HG03097 (cell line): ENCODE data around the gene USH1G.
"Not testable (repeated sequence)": the region's sequence is repeated elsewhere in the genome, so short reads cannot be mapped to it uniquely, and the experiment has no call there.

ENCODE experiments used
- ATAC-seq: cut with Tn5 transposase; IDR thresholded peaks from one replicate; pipeline ENCODE4 v1.9.1; 2021; ENCODE audit not compliant: unreplicated experiment, low FRiP score

Gene USH1G

DNA sequence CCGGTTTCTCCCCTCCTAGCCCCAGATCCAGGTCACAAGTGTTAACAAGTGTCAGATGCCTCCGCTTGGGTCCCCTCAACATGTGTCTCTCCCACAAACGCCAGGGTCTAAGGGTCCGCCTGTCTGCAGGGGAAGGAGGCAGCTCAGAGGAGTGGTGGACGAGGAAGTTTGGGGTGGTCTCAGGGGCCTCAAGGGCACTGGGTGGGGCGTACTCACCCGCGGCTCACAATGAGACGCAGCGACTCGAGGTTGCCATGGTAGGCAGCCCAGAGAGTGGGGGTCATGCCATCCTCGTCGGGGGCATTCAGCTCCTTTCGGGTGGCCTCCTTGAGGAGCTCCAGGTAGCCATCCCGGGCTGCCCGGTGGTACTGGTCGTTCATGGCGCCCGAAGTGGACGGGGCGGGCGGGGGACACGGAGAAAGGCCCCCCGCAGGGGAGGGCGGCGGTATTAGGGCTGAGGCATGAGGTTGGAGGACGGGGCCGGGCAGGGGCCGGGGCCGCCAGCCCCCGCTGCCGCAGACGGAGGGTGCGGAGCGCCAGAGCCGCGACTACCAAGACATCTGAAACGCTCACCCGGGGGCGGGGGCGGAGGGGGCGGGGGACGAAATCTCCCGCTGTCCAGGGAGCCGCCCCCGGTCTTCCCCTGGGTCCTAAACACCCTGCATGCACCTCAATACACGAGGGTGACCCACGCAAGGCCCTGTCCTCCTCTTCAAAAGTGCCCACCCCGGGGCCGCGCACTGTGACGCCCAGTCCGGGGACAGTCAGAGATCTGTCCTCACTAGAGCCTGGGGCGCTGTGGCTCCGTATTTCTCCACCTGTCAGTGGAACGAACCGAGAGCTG is at the start of gene USH1G:
USH1G (minus strand) TSS at position 562 of the 844 bp plus-strand sequence; CDS start at position 380, 182 bp downstream.
- no peak for ATAC-seq

DNA sequence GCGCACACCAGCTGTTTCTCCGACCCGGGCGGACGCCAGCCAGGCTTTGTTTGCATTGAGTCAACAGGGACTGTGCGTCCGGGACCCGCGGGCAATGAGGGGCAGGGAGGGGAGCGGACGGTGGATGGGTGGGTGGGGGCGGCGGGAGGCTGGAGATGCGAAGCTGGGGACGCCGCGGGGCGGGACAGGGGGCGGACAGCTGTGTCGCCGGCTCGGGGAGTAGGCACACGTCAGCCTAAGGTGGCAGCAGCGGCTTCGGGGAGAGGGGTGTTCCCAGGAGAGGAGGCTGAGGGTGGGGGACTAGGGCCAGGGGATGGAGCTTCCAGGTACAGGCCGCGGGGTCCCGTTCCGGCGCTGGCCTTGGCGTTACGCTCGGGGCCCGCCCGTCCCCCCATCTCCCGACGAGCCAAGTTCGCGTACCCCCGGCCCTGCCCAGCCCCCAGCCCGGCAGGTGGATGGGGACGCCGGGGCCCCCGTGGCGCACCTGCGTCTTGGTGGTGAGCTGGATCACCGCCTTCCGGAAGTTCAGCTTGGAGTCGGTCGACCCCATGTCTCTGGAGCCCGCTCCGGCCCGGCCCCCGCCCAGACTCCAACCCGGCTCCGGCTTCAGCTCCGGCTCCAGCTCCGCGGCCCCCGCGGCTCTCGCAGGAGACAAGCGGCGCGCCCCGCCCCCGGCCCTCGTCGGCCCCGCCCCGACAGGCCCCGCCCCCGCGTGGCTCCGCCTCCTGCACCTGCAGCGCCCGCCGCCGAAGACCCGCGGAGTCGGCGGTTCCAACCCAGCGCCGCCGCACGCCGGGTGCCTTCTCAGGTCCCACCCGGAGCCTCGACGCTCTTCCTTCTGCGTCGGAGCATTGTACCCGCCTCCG is 49.3 kb upstream of the USH1G start, which contains the start of gene HID1:
HID1 (minus strand) TSS at position 653 of the 866 bp plus-strand sequence; CDS start at position 550, 103 bp downstream.
- ATAC-seq, result no peak

DNA sequence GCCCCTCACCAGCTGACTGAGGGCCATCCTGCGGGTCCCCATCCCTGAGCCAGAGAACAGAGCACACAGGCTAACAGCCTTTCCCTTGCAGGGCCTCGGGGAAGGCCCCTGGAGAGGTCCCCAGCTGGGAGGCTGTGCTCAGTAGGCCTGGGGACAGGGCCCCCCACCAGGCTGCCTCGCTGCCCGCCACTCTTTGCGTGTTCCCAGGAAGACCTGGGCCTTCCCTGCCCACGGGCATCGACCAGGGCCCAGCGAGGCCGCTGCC is 48.7 kb upstream of the USH1G start:
- no peak for ATAC-seq

DNA sequence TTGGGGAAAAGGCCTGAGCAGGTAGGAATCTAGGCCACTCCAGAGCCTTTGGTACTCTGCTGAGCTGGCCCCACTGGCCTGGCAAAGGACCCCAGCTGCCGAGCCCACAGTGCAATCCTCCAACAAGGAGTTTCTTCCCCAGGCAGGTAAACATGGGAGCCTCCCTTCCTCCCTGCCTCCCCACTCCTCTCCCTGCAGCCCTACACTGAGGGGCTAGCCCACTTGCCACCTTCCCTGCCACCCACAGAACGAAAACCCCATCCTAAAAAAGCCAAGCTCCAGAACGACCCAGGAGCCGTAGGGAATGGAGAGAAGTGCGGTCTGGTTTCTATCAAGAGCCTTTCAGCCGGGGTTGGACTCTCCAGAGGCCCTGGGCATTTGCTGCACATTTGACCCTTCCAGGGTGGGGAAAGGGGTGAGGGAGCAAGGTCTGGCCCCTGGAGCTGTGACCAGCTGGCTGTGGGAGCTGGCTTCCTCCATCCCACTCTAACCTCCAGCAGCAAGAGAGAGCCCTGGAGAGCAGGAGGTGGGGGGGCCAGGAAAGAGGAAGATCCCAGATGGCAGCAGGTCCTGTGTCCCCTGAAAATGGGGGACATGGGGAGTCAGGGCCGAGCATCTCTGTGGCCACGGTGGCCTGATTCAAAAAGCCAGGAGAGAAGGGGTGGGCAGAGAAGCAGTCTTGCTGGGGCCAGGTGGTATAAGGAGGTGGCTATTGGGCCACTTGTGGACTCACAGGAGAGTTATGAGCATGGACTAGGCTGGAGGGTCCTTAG is 48.2 kb upstream of the USH1G start:
- no peak for ATAC-seq

DNA sequence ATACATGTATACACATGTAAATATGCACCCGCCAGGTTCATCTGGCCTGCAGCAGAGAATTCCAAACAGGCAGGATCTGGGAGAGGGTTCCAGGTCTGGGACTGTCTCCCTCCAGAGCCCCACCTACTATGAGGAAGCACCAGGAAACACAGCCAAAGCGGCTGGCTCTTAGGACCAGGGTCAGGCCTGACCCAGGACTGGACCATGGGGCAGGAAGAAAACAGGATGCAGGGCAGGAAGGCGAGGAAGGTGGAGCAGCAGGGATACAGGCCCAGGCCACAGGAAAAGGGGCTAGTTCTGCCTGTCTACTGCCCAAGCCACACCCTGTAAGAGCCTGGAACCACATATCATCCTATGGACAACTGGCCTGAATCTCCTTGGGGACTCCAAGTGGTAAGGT is 47.3 kb upstream of the USH1G start:
- no peak for ATAC-seq

DNA sequence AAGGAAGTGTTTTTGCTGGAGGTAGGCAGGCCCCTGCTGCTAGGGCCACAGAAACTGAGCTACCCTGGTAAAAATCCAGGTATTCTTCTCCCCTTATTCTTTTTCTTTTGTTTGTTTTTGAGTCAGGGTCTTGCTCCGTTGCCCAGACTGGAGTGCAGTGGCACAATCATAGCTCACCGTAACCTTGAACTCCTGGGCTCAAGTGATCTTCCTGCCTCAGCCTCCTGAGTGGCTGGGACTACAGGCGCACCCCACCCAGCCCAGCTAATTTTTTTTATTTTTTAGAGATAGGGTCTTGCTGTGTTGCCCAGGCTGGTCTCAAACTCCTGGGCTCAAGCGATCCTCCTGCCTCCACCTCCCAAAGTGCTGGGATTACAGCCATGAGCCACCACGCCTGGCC is 46.4 kb upstream of the USH1G start:
- ATAC-seq, result not testable (repeated sequence)

DNA sequence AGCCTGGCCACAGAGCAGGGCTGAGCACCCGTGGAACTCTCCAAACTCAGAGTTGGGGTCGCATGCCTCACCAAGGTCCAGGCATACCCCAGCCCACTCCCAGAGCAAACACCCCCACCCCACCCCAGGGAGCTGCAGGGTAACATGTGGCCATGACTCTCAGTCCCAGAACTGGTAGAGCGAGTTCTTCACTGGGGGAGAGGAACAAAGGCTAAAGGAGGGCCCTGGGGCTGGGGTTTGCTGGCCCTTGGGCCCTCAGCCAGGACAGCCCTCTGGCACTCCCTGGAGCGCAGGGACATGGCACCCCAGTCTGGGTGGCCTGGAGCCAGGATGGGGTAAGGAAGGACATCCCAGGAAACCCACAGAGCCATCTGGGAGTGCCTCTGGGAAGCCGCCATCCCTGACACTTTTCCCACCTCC is 45.3 kb upstream of the USH1G start:
- no peak for ATAC-seq

DNA sequence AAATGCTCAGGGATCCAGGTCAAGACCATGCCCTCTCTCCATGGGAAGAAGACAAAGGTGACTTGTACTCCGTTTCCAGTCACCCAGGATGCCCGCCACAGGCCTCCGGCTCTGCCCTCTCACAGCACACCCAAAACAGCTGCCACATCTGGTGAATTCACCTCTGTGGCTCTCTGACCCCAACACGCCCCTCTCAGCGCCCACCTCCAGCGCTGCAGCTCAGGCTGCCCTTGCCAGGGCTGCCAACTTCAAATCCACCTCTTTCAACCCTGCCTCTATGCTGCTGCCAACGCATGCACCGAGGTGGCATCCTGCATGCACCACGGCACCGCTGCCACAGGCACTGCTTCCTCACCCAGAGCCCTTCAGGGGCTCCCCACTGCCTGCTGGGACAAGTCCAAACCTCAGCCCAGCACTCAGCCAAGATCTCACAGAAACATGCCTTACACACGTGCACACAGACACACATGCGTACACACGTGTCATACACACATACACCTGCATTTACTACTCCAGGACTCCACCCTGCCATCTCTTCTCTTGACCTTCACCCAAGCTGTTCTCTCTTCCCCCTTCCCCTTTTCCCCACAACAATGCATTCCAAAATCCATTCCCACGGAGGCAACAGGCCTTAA is 42.0 kb upstream of the USH1G start:
- no peak for ATAC-seq

DNA sequence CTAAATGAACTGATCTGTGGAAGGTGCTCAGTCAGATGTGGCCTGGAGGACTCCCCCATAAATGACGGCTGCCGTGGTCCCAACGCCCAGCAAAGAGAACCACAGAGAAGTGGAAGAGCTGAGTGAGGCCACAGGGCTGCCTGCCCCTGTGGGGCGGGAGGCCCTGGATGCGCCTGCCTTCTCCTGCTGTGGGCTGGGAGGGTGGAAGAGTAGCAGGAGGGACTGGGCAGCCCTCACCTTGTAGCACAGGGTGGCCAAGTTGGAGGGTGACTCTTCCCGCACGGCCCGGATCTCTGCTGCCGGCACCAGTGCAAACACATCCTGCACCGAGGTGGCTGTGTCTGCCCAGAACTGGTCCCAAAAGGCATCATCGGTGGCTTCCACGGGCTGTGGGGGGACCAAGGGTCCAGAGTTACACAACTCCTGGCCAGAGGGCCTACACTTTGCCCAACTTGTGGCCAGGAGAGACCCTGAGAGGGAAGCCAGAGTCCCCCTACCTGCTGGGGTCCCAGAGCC is 41.2 kb upstream of the USH1G start:
- no peak for ATAC-seq

DNA sequence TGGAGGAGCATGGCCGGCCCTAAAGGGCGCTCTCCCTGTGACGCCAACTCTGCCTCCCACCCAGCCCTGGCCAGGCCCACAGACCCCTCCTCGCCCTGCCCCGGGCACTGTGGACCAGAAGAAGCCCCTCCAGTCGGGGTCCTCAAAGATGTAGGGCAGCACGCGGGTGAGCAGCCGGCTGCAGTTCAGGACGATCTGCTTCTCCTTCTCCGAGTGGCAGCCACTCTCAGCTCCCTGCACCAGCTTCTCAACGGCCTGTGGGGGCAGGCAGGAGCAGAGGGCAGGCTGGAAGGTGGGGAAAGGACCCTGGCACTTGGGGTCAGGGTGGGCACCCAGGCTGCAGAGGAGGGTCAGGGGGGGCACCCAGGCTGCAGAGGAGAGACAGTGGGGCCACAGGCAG is 40.6 kb upstream of the USH1G start:
- no peak for ATAC-seq

DNA sequence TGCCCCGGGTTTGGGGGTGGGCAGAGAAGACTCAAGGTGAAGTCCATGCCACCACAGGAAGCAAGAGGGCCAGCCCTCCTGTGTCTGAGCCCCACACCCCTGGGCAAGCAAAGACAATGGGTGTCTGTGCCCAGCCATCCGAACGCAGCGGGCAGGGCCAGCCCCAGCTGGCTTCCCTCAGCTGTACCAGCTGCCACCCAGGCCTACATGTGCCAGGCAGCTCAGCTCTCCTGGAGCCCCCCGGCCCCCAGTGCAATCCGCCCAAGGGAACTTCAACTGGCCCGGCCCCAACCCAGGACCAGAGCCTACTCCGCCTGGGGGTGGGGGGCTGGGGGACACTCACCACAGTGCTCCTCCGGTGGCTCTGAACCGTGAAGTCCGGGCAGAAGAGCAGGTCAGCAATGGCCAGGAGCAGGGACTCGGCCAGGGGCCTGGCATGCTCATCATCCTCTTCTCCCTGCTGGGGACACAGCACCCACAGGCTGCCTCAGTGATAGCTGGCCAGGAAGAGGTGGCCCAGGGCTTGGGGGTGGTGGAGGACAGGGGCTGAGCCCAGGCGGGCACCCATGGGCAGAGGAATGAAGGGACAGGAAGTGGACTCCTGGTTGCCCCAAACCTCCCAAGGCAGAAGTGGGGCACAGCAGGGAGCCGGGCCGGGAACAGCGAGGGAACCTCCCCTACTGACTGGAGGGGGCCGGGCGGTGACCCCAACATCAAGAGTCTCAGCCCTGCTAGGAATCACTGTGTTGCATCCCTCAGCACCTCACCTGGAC is 39.8 kb upstream of the USH1G start:
- ATAC-seq, result no peak

DNA sequence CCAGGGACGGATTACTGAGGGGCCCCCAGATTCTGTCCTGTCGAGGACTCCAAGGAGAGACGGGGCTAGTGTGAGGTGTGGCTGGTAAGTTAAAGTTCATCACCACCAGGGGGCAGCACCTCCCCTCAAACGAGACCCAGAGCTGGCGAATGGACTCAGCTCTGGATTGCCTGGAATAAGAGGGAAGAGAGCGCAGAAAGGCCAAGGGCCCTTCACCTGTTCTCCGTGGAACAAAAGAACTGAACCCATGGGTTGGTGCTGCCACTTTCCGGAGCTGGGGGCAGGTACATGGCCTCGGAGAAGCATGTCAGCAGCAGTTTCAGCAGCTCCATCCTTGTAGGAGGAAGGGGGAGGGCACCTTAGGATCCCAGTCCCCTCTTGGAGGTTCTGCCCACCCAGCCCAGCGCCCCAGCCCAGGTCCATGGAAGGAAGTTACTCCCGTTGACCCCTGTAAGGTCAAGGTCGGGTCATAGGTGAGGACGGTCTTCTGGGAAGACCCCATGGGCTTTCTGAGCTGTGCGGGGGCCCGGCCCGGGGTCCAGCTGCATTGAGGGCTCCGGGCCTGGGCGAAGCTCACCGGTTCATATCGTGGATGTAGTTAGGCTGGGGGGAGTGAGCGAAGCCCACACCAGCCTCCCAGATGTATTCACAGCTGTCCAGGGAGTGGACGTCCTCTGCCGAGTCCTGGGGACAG is 38.7 kb upstream of the USH1G start:
- ATAC-seq, result no peak

DNA sequence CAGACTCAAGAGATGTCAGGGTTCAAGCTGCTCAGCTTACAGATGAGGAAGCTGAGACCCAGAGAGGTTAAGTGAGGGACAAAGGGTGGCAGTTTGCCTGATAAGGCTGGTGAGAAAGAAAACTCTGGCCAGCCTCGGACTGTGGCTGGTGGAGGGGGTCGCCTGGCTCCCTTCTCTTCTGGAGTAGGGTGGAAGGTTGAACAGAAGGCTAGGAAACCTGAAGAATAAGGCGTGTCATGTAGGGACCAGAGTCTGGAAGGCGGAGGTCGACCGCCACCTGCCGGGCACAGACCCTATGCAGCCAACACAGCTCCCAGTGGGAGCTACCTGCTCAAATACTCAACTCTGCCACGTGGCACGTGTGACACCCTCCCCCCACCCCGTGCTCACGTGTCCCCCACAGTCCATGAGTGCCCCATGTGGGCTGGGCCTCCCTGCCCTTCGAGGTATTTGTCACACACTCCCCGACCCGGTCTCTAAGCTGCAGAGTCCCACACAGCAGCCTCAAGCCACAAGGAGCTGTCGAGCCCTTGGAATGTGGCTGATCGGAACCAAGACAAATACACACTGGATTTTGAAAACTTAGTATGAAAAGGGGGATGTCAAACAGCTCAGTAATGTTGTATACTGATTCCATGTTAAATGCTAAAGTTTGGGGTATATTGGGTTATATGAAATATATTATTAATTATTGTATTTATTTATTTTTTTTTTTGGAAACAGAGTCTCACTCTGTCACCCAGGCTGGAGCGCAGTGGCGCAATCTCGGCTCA is 37.7 kb upstream of the USH1G start:
- no peak for ATAC-seq

DNA sequence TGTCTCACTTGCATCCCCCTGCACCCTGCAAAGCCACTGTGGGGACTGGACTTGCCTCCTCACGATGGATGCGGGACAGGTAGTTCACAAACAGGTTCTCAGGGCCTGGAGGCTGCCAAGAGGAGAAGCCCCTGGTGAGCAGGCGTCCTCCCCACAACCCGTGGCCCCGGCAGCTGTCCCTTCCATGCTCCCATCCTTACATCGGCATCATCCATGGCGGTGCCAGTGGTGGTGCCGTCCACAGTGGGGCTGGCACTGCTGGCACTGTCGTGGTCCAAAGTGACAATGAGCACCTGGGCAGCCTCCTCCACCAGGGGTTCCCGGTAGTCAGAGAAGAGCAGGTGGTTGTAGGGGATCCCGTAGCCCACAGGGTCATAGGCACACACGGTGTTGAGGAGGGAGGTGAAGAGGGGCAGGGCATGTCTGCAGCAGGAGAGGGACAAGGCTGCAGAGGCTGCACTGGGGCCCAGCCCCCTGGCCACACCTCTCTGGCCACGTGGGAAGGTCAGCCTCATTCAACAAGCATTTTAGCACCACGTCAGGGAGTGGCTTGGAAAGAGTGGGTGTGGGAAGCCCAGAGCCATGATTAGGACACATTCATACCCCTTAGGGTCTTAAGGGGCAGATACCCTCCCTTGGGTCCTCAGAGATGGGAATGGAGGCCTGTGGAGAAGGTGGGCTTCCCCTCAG is 36.9 kb upstream of the USH1G start:
- no peak for ATAC-seq

DNA sequence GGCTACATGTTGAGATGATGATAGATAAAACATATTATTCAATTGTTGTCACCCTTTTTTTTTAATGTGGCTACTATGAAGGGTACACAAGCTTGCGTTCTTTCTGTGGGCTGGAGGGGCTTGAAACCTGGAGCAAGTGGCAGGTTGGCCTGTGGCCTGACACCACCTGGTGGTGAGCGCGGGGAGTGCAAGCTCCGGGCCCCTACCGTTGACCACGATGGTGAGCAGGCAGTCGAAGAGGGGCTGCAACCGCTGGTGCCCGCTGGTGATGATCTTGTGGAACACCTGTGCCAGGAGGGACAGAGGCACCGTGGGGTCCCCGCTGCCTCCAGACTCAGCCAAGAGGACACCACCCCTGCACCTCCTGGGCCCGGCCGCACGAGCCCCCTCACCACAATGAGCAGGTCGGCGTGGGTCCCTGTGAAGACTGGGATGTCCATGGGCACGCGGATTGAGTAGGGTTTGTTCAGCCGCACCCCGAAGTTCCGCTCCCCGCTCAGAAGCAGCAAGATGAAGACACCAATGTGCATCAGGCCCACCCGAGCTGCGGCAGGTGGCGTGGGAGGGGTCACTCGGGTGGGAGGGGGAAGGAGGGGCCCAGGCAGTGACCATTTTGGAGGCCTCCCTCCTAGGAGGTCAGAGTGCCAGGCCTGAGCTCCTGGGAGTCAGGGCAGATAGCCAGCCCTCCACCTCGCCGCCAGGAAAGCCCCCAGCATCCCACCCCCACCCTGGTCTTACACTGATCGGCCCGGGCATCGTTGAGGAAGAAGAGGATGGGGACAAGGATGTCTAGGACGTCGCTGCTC is 35.1 kb upstream of the USH1G start:
- ATAC-seq, result no peak

DNA sequence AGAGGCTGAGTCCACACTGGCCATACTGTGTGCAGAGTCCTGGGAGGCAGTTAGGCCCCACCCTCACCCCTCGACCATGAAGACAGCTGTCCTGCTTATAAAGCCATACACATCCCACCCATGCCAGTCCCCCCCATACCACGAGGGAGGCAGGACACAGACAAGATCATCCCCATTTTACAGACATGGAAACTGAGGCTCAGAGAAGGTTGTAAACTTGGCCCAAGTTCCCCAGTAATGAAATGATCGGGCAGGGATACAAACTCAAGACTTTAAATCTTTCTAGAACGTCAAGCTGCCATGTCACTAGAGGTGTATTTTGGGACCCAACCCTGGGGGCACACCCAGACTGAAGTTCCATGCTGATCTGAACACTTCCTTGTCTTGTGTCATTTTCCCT is 33.0 kb upstream of the USH1G start:
- no peak for ATAC-seq
